Stromal cell of bone marrow (primary cell): ENCODE data around the gene PRRG3.
"Not testable (repeated sequence)": the region's sequence is repeated elsewhere in the genome, so short reads cannot be mapped to it uniquely, and the experiment has no call there.

Experiments
- DNase-seq: peaks from one replicate; pipeline ENCODE4 v3.0.0-alpha.2; 2012; ENCODE audit warnings: low read depth

Gene PRRG3

DNA sequence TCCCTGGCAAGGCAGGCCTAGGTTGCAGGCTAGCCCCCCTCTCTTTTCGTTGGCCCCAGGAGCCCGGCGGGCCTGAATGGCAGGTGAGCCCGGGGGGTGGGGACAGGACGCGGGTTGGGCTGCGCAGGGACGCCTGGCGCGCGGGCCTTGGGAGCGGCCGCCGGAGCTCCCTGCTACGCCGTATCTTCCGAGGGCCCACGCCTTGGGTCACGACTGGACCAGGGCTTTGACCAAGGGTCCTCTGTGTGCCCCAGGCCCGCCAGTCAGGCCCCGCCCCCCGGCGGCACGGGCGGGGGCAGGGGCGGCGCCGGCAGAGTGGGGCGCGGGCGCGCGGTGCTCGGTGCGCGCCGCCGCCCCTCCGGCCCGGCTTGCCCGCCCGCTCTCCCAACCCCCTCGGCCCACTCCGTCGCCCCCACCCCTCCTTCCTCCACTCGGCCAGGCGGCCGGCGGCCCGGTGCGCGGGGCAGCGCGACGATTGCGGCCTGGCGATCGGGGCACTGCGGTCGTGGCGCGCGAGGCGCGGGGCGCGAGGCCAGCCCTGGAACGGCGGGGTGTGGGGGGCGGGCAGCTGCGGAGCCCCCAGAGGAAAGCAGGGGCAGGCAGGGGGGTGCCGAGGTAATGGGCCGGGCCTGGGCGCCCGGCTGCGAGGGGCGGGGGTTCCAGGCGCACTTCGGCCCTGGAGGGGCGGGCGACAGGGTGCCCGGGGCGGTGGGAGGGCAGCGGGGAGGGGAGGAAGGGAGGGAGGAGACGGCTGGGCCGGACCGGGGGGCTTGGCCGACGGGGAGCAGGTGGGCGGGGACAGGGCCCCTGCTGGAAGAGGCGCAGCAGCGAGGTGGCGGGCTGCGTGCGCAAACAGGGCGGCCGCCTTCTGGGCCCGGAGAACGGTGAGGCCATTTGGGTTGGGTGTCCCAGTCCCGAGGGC lies at the start of gene PRRG3:
TSS of gene PRRG3 (plus strand) at position 798 of the 922 bp plus-strand sequence. CDS start 3,357 bp downstream, outside the sequence.
- DNase-seq = no peak

DNA sequence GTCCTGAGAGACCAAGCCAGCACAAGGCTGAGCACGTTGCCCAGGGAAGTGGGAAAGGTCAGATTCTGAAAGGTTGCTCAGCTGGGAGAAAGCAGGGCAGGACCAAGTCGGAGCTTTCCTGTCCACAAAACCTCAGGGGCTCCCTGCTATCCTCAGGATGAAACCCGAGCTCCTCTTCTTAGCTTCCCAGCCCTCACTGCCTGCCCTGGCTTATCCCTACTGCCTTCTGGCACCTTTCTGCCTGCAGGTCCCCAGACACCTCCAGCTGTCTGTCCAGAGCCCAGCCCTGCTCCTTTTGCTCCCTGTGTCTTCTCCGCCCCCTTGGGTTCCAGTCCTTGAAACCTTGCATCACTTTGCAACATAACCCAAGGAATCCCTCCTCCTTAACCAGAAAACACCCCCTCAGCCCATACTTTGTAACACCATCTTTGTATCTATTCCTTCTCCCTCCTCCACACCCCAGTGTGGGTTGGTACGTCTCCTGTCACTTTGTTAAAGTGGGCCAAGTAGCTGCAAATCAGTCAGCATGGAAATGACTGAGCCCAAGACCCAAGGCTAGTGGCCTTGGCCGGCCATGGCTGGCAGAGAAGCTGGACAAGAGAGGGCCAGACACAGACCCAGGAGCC lies 20.0 kb upstream of the PRRG3 start:
- DNase-seq = no peak

DNA sequence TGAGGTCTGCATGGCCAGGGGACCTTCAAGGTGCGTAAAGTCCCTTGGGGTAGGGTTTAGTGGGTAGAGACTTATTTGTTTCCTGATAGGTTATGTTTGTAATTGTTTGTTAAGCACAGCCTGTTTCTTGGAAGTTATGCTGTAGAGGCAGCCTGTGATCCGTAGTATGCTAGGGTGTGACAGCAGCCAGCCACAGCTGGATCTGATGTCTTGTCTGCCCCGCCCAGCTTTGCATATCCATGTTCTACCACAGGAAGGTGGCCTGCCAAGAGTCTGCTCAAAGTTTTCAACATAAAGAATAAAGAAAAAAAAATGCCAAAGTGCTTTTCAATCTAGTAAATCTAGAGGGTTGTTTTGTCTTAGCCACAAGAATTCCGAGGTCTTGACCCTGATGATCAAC lies 19.1 kb upstream of the PRRG3 start:
- DNase-seq = no peak

GRCh38 chrX:151679798-151680402 lies 15.4 kb upstream of the PRRG3 start:
- DNase-seq = no peak

DNA sequence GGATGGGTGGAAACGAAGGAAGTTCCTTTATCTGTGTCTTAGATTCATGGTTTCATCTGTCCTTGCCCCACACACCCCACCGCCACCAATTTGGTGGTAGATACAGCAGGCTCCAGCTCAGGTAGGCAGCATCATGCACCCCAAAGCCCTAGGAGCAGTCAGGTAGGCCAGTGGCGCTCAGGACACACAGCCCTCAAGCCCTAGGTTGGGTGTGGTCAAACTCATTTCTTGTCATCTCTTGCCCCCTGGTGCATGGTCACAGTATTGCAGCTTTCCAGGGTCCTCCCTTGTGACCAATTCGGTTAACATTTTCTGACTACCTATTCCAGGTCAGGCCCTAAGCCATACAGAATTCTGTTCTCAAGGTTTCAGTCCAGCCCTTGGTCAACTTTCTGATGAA lies 14.5 kb upstream of the PRRG3 start:
- DNase-seq = no peak

DNA sequence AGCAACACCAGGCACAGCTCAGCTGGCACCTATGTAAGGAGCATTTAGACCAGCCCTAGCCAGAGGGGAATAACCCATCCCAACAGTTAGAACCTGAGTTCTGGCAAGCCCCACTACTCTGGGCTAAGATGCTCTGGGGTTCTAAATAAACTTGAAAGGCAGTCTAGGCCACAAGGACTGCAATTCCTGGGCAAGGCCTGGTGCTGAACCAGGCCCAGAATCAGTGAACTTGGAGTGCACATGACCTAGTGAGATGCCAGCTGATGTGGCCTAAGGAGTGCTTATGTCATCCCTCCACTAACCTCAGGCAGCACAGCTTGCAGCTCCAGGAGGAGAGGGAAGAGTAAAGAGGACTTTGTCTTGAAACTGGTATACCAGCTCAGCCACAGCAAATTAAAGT lies 7.6 kb upstream of the PRRG3 start:
- no peak for DNase-seq

DNA sequence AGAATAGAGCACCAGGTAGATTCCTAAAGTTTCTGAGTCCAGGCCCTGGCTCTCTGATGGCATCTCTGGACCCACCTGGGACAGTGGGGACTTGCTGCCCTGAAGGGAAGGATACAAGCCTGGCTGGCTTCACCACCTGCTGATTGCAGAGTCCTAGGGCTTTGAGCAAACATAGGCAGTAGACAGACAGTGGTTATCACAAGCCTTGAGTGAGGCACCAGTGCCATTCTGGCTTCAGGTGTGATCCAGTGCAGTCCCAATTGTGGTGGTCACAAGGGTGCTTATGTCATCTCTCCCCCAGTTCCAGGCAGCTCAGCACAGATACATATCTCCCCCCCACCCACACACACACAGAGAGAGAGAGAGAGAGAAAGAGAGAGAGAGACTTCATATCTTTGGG lies 6.6 kb upstream of the PRRG3 start:
- DNase-seq = no peak

DNA sequence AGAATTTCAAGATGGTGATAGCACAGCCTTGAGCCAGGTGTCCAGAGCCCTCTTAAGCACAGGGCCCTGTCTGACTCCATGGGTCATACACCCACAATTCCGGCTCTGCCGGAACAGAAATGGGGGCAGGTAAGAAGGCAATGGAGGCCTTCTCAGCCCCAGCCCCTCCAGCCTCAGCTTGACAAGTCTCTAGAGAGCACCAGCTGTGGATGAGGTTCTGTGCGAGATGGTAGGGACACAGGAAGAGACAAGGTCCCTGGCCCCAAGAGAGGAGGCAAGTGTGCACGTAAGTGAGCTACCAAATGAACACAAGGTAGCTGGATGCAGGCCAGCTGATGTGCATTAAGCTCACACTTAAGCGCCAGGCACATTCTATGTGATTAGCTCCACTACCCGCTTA lies 2.4 kb upstream of the PRRG3 start:
- DNase-seq = no peak

DNA sequence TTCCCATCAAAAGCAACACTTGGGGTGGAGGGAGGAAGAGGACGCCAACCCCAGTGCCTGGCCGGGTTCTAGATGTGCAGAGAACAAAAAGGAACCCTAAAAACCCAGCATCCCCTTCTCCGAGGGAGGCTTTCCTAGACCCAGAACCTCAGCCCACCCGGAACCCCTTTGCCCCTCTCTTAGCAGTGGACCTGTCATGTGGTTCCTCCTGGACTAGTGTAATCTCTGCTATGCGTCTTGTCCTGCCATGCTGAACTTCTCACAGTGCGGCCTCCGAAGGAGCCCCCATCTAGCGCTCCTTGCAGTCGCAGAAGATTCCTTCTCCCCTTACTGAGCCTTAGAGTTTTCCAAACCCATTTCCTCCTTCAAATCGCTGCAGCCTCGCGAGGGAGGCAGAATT lies 1.1 kb upstream of the PRRG3 start:
- DNase-seq = no peak

DNA sequence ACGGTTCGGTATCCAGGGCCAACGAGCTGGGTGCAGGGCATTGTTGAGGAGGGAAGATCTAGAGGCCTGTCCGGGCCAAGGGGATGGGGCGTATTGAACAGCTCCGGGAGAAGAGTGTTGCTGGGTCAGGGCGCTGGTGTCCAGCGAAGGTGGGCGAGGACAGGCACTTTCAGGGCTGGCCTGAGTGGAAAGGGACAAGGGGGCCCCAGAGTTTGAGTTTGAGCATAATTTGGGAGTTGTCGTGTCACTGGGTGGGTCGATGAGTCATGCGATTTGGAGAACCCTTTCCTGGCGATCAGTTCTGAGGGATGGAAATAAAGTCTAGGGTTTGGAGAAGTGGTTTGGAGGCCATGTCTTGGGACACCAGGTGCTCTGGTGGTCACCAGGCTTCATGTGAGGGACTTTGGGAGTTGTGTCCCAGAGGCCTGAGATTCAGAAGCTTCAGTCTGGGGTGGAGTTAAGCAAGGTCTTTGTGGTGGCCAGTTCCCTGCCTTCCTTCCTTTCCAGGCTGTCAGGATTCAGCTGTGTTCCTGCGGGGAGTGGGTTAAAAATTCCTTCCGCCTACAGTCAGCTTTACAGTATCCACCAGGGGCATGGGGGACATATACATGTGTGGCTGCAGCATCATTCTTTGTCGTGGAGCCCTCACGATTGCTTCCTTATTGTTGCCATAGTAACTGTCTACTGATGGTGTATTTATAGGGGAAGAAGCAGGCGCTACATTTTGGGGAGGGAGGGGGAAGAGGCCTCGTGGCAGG lies 504 bp downstream of the PRRG3 start:
- no peak for DNase-seq

DNA sequence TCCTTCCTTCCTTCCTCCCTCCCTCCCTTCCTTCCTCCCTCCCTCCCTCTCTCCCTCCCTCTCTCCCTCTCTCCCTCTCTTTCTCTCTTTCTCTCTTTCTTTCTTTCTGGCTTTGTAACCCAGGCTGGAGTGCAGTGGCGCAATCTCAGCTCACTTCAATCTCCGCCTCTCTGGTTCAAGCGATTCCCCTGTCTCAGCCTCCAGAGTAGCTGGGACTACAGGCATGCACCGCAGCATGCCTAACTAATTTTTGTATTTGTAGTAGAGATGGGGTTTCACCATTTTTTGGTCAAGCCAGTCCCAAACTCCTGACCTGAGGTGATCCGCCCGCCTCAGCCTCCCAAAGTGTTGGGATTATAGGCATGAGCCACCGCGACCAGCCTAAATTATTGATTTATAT lies 1.8 kb downstream of the PRRG3 start:
- DNase-seq = not testable (repeated sequence)

DNA sequence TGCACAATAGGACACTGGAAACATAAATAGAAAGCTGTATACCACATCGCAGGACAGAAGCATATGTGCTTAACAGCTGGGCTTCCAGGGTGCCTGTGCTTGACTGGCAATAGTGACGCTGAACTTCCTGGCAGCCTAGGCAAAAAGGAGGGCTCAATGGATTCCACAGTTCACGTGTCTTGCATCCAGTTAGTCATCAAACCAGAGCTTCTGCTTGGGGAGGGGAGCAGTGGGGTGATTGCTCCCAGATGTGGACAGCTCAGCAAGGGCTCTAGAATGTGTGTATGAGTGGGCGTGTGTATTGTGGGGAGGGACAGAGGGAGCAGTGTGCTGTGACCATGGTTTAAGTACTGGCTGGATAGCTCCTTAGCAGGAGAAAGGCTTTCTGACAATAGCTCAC lies 2.3 kb downstream of the PRRG3 start:
- DNase-seq = peak; percentile 91

- no peak for DNase-seq
Measured at GRCh38 chrX:151698485-151698884, 3.2 kb downstream of the PRRG3 start.

DNA sequence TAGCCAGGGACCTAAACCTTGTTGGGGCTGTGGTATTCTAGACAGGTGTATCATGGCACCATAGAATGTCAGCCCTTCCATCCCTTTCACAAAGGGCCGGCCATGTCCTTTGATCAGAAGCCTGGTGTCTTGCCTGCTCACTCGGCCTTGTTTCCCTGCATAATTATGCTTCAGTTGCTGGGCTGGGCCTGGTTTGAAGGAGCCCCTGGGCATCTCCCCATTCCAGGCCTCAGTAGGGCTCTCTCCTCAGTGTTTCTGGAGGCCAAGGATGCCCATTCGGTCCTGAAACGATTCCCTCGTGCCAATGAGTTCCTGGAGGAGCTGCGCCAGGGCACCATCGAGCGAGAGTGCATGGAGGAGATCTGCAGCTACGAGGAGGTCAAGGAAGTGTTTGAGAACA lies 4.5 kb downstream of the PRRG3 start:
- DNase-seq = no peak

DNA sequence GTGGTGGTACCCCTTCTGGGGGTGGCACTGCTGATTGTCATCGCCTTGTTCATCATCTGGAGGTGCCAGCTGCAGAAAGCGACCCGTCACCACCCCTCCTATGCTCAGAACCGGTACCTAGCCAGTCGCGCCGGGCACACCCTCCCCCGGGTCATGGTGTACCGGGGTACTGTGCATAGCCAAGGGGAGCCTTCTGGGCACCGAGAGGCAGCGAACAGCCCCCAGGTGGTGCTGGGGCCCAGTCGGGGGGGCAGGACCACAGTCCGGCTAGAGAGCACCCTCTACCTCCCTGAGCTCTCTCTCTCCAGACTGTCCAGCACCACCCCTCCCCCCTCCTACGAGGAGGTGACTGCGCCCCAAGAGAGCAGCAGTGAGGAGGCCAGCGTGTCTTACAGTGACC lies 5.3 kb downstream of the PRRG3 start:
- DNase-seq = no peak

GRCh38 chrX:151701071-151701470 lies 5.8 kb downstream of the PRRG3 start:
- no peak for DNase-seq

- DNase-seq = no peak
Measured at GRCh38 chrX:151701531-151701930, 6.3 kb downstream of the PRRG3 start.

- DNase-seq = no peak
Measured at GRCh38 chrX:151702026-151702714, 6.9 kb downstream of the PRRG3 start.

DNA sequence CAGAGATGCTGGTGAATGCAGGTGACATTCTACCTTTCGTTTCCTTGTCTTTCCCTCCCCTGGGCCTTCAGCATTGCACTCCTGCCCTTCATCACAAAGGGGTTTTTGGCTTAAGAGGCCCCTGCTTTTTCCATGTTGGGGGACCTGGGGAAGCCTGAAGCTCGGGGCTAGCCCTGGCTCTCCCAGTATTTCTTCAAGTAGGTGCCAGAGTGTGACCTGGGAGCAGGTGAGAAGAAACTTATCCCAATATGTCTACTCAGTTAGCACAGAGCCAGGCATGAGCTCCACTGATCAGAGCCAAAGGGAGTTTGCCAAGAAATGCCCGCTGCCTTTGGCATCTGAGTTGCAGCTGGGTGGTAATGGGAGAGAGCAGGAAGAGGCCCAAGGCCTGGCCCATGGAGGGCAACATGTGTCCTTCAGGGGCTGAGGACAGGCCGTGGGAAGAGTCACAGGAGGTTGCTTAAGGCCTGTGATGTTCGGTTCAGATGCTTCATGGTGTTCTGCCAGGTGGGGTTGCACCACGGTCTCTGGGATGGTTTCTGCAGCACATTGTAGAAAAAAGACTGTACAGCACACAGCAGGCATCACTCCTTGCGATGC lies 7.6 kb downstream of the PRRG3 start:
- DNase-seq = no peak

DNA sequence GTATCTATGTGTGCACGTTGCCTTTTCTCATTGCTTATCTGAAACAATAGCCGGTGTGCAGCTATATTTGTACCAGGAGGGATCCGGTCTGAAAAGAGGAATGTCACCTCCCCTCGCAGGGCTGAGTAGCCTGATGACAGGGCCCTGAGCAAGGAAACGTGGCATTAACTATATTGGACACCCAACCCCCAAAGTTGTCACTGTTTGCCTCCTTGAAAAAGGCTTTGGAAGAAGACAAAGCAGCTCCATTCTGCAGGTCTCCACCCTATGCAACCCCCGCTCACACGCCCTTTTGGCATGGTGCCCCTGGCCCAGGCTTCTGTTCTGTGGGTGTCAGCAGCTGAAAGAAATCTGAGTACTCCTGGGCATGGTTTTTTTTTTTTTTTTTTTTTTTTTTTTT lies 8.2 kb downstream of the PRRG3 start:
- DNase-seq = no peak

- DNase-seq = no peak
Measured at GRCh38 chrX:151704041-151704663, 8.9 kb downstream of the PRRG3 start.
